WTC11 (cell line): ENCODE results near the gene ASZ1.

Experiments
- CREB1 ChIP-seq: sonication (generic); formaldehyde crosslinking; IDR thresholded peaks from 2 replicates; pipeline ENCODE4 v1.8.0; 2023; ENCODE audit warnings: mild to moderate bottlenecking, missing genetic modification reagents
- CTCF ChIP-seq: fragments of 200-600 bp; IDR thresholded peaks from 2 replicates; pipeline ENCODE4 v1.8.0; 2022; ENCODE audit warnings: antibody characterized with exemption
- E2F1 ChIP-seq: sonication (generic); formaldehyde crosslinking; IDR thresholded peaks from 2 replicates; pipeline ENCODE4 v1.8.0; 2022; ENCODE audit warnings: mild to moderate bottlenecking, missing genetic modification reagents
- FOXP1 ChIP-seq: sonication (generic); formaldehyde crosslinking; IDR thresholded peaks from 2 replicates; pipeline ENCODE4 v1.8.0; 2022; ENCODE audit warnings: missing genetic modification reagents, mild to moderate bottlenecking, moderate library complexity, borderline replicate concordance
- JUN ChIP-seq: sonication (generic); formaldehyde crosslinking; IDR thresholded peaks from 2 replicates; pipeline ENCODE4 v1.8.0; 2023; ENCODE audit warnings: mild to moderate bottlenecking, missing genetic modification reagents
- MAX ChIP-seq: sonication (generic); formaldehyde crosslinking; IDR thresholded peaks from 2 replicates; pipeline ENCODE4 v1.8.0; 2022; ENCODE audit warnings: mild to moderate bottlenecking, missing genetic modification reagents
- OVOL2 ChIP-seq: fragments of 250-450 bp; sonication (Bioruptor Pico); IDR thresholded peaks from 2 replicates; pipeline ENCODE4 v1.9.0; 2021; ENCODE audit warnings: mild to moderate bottlenecking, borderline replicate concordance
- SMAD3 ChIP-seq: sonication (generic); formaldehyde crosslinking; IDR thresholded peaks from 2 replicates; pipeline ENCODE4 v1.8.0; 2022; ENCODE audit warnings: missing genetic modification reagents, mild to moderate bottlenecking, borderline replicate concordance
- STAT6 ChIP-seq: sonication (generic); formaldehyde crosslinking; conservative IDR thresholded peaks from 2 replicates; pipeline ENCODE4 v1.8.1; 2023; ENCODE audit warnings: mild to moderate bottlenecking, low read depth, missing genetic modification reagents, moderate library complexity
- ZBTB21 ChIP-seq: sonication (generic); formaldehyde crosslinking; IDR thresholded peaks from 2 replicates; pipeline ENCODE4 v1.8.1; 2023; ENCODE audit warnings: mild to moderate bottlenecking, missing genetic modification reagents, borderline replicate concordance
- ZNF121 ChIP-seq: sonication (generic); formaldehyde crosslinking; IDR thresholded peaks from 2 replicates; pipeline ENCODE4 v1.8.0; 2023; ENCODE audit warnings: missing genetic modification reagents

- TF ChIP-seq SMAD3 (no peak), JUN (no peak), CTCF (no peak), MAX (CRISPR knock-in tag) (no peak), FOXP1 (CRISPR knock-in tag) (no peak), ZNF121 (CRISPR knock-in tag) (no peak), E2F1 (CRISPR knock-in tag) (no peak), STAT6 (CRISPR knock-in tag) (no peak), ZBTB21 (CRISPR knock-in tag) (no peak), OVOL2 (CRISPR knock-in tag) (no peak), CREB1 (CRISPR knock-in tag) (no peak)
These were observed 27.4 kb downstream of the ASZ1 start for GRCh38 chr7:117399820-117400422.
